MM.1S (cell line): ENCODE data around the gene UPF3A.

Source experiments
- DNase-seq: peaks from one replicate; pipeline ENCODE4 v3.0.0-alpha.2; 2015
- H2AFZ ChIP-seq: fragments of 300-600 bp; sonication (generic); 2 replicates; pipeline ENCODE4 v1.6.0; 2016; ENCODE audit warnings: antibody characterized with exemption, low read length
- H3F3A ChIP-seq: fragments of 300-600 bp; sonication (generic); 2 replicates; pipeline ENCODE4 v1.6.1; 2016; ENCODE audit warnings: mild to moderate bottlenecking, antibody characterized with exemption, low read length, moderate library complexity, mixed read lengths; ENCODE audit not compliant: insufficient read depth
- H3K27ac ChIP-seq: fragments of 300-600 bp; sonication (generic); 2 replicates; pipeline ENCODE4 v1.5.1; 2016; ENCODE audit warnings: mild to moderate bottlenecking, low read length
- H3K27me3 ChIP-seq: fragments of 300-600 bp; sonication (generic); replicated peaks from 2 replicates; pipeline ENCODE4 v1.6.0; 2016; ENCODE audit warnings: low read length; ENCODE audit not compliant: insufficient read depth
- H3K36me3 ChIP-seq: fragments of 300-600 bp; sonication (generic); replicated peaks from 2 replicates; pipeline ENCODE4 v1.6.1; 2016; ENCODE audit warnings: mild to moderate bottlenecking, low read length, mixed read lengths; ENCODE audit not compliant: insufficient read depth
- H3K4me1 ChIP-seq: fragments of 300-600 bp; sonication (generic); 2 replicates; pipeline ENCODE4 v1.6.1; 2016; ENCODE audit warnings: low read length, mixed read lengths
- H3K4me2 ChIP-seq: fragments of 300-600 bp; sonication (generic); 2 replicates; pipeline ENCODE4 v1.6.0; 2016; ENCODE audit warnings: low read depth, low read length
- H3K4me3 ChIP-seq: fragments of 300-600 bp; sonication (generic); 2 replicates; pipeline ENCODE4 v1.5.1; 2016; ENCODE audit warnings: low read length, mixed read lengths
- H3K79me2 ChIP-seq: fragments of 300-600 bp; sonication (generic); 2 replicates; pipeline ENCODE4 v1.6.1; 2016; ENCODE audit warnings: mixed run types, low read length, mixed read lengths
- H3K9ac ChIP-seq: fragments of 300-600 bp; sonication (generic); 2 replicates; pipeline ENCODE4 v1.6.1; 2016; ENCODE audit warnings: low read length, mixed read lengths
- H3K9me2 ChIP-seq: fragments of 300-600 bp; sonication (generic); replicated peaks from 2 replicates; pipeline ENCODE4 v1.6.1; 2016; ENCODE audit warnings: mild to moderate bottlenecking, low read length, mixed read lengths; ENCODE audit not compliant: insufficient read depth
- H3K9me3 ChIP-seq: fragments of 300-600 bp; sonication (generic); replicated peaks from 2 replicates; pipeline ENCODE4 v1.6.1; 2016; ENCODE audit warnings: mild to moderate bottlenecking, low read length, mixed read lengths; ENCODE audit not compliant: insufficient read depth
- H4K20me1 ChIP-seq: fragments of 300-600 bp; sonication (generic); 2 replicates; pipeline ENCODE4 v1.6.1; 2016; ENCODE audit warnings: mild to moderate bottlenecking, low read length, moderate library complexity, mixed read lengths; ENCODE audit not compliant: insufficient read depth
- CTCF ChIP-seq: fragments of 300-600 bp; sonication (generic); IDR thresholded peaks from 2 replicates; pipeline ENCODE4 v1.5.1; 2016; ENCODE audit warnings: antibody characterized with exemption, low read length, mixed read lengths
- EZH2 ChIP-seq: fragments of 300-600 bp; sonication (generic); optimal IDR thresholded peaks from 2 replicates; pipeline ENCODE3; 2017; ENCODE audit warnings: low read depth, mild to moderate bottlenecking, antibody characterized with exemption, low read length, mixed read lengths
- EZH2phosphoT487 ChIP-seq: fragments of 300-600 bp; sonication (generic); IDR thresholded peaks from 2 replicates; pipeline ENCODE4 v1.6.1; 2018; ENCODE audit warnings: antibody characterized with exemption, low read length

UPF3A gene

DNA sequence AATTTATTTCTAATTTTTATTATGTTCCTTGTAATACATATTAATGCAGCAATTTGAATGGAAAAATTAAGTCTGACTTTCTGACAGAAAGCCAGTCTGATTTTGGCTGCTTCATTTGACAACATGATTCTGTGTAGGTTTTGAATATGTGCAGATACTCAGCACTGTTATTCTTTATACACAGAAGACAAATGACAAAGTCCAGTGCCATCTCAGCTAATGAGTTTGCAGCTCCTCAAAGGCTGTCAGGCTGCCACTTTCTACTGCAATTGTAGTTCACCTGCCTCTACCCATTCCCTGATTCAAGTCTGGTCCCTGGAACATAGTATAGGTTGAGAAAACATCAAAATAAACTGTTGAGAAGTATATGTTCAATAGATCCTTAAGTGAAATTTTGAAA, 30.0 kb downstream of the UPF3A start:
- no peak overlapping the region for H2AFZ ChIP-seq
- DNase-seq, result no peak

GRCh38 chr13:114311908-114312307, 30.5 kb downstream of the UPF3A start:
- Histone ChIP-seq H4K20me1 (no peaks in the 10 kb centered on the region), H3K27me3 (no peaks in the 10 kb centered on the region), H3K79me2 (peaks cover 22% of the 10 kb centered on the region), H3K27ac (no peak overlapping the region), H3F3A (peaks cover 40% of the 10 kb centered on the region), H3K36me3 (no peaks in the 10 kb centered on the region), H2AFZ (no peak overlapping the region), H3K9me3 (no peaks in the 10 kb centered on the region), H3K4me2 (no peak overlapping the region; the same call in 1 of the 2 replicates), H3K4me3 (no peak overlapping the region), H3K9ac (no peak overlapping the region), H3K9me2 (no peaks in the 10 kb centered on the region), H3K4me1 (peaks cover 38% of the 10 kb centered on the region)
- no peak for TF ChIP-seq EZH2phosphoT487
- TF ChIP-seq EZH2, result no peak
- no peak for TF ChIP-seq CTCF
- no peak for DNase-seq

More for the DNA sequence above, 30.0 kb downstream of the UPF3A start:
- Histone ChIP-seq H3F3A (peaks cover 40% of the 10 kb centered on the region), H3K79me2 (peaks cover 16% of the 10 kb centered on the region), H3K4me1 (peaks cover 38% of the 10 kb centered on the region), H3K36me3 (no peaks in the 10 kb centered on the region), H3K4me3 (no peak overlapping the region), H3K9me3 (no peaks in the 10 kb centered on the region), H3K4me2 (no peak overlapping the region), H3K27ac (no peak overlapping the region), H3K27me3 (no peaks in the 10 kb centered on the region), H3K9ac (no peak overlapping the region), H4K20me1 (no peaks in the 10 kb centered on the region), H3K9me2 (no peaks in the 10 kb centered on the region)
- no peak for TF ChIP-seq EZH2

GRCh38 chr13:114313061-114313860, 31.9 kb downstream of the UPF3A start:
- no peaks in the 10 kb centered on the region for H3K9me2 ChIP-seq
- peak overlapping the region; percentile 64 for H3K4me2 ChIP-seq
- no peaks in the 10 kb centered on the region for H3K36me3 ChIP-seq
- no peaks in the 10 kb centered on the region for H3K9me3 ChIP-seq
- peak overlapping the region; percentile 76 for H3K27ac ChIP-seq
- H3K79me2 ChIP-seq, result peaks cover 35% of the 10 kb centered on the region
- peaks cover 38% of the 10 kb centered on the region for H3K4me1 ChIP-seq
- TF ChIP-seq CTCF, result no peak
- TF ChIP-seq EZH2, result no peak
- peak overlapping the region; percentile 61 for H3K4me3 ChIP-seq
- peak; percentile 44 for DNase-seq
- H3K27me3 ChIP-seq, result no peaks in the 10 kb centered on the region
- H3K9ac ChIP-seq, result peak overlapping the region; percentile 75
- no peaks in the 10 kb centered on the region for H4K20me1 ChIP-seq
- H3F3A ChIP-seq, result peaks cover 40% of the 10 kb centered on the region
- H2AFZ ChIP-seq, result peak overlapping the region; percentile 58
